Mononuclear cell (primary cell): ENCODE results near the gene SLMAP. TPM values are rescaled to one million over a fixed set of nuclear protein-coding genes. Genes with fewer than 3 reads are reported as not detected.

Experiments used
- H3K27me3 ChIP-seq: 2 replicates; pipeline ENCODE4 v1.6.0; 2011; ENCODE audit warnings: low read length, control low read depth; ENCODE audit not compliant: insufficient read depth
- H3K4me1 ChIP-seq: 2 replicates; pipeline ENCODE4 v1.5.1; 2011; ENCODE audit warnings: mild to moderate bottlenecking, low read length, control low read depth; ENCODE audit not compliant: insufficient read depth
- H3K4me3 ChIP-seq: 2 replicates; pipeline ENCODE4 v1.5.1; 2011; ENCODE audit warnings: mild to moderate bottlenecking, low read length, moderate library complexity
- H3K9me3 ChIP-seq: 2 replicates; pipeline ENCODE4 v1.5.1; 2011; ENCODE audit warnings: low read depth, mild to moderate bottlenecking, control low read depth, low read length
- total RNA-seq: library from RNA; depleted of rRNA; stranded (reverse); fragments of >200 nt; gene quantifications from one replicate; pipeline ENCODE4 v1.2.3, GENCODE V29; 2012

SLMAP gene
- total RNA-seq, 1 donor, result 68.6 TPM

GRCh38 chr3:57934373-57934772 lies 178.3 kb downstream of the SLMAP start:
- Histone ChIP-seq H3K4me3 (no peak overlapping the region), H3K9me3 (no peaks in the 10 kb centered on the region), H3K27me3 (no peaks in the 10 kb centered on the region)

GRCh38 chr3:57935539-57935938 lies 179.4 kb downstream of the SLMAP start:
- Histone ChIP-seq H3K4me1 (no peaks in the 10 kb centered on the region), H3K9me3 (no peaks in the 10 kb centered on the region), H3K27me3 (no peaks in the 10 kb centered on the region), H3K4me3 (no peak overlapping the region)

More at GRCh38 chr3:57934373-57934772, 178.3 kb downstream of the SLMAP start:
- H3K4me1 ChIP-seq, result no peaks in the 10 kb centered on the region

- H3K27me3 ChIP-seq, result no peaks in the 10 kb centered on the region
Observed at GRCh38 chr3:57937092-57937491, 181.0 kb downstream of the SLMAP start.

GRCh38 chr3:57939775-57940174 lies 183.7 kb downstream of the SLMAP start:
- H3K9me3 ChIP-seq, result no peaks in the 10 kb centered on the region
- no peaks in the 10 kb centered on the region for H3K4me1 ChIP-seq
- H3K4me3 ChIP-seq, result no peak overlapping the region
- no peaks in the 10 kb centered on the region for H3K27me3 ChIP-seq

More at GRCh38 chr3:57937092-57937491, 181.0 kb downstream of the SLMAP start:
- H3K4me3 ChIP-seq, result no peak overlapping the region
- H3K4me1 ChIP-seq, result no peaks in the 10 kb centered on the region
- no peaks in the 10 kb centered on the region for H3K9me3 ChIP-seq

- Histone ChIP-seq H3K9me3 (no peaks in the 10 kb centered on the region), H3K4me3 (no peak overlapping the region), H3K4me1 (no peaks in the 10 kb centered on the region), H3K27me3 (no peaks in the 10 kb centered on the region)
Observed at GRCh38 chr3:57942388-57942787, 186.3 kb downstream of the SLMAP start.

GRCh38 chr3:57942872-57943283 lies 186.8 kb downstream of the SLMAP start:
- no peaks in the 10 kb centered on the region for H3K4me1 ChIP-seq
- no peak overlapping the region for H3K4me3 ChIP-seq
- H3K9me3 ChIP-seq, result no peaks in the 10 kb centered on the region
- H3K27me3 ChIP-seq, result no peaks in the 10 kb centered on the region

GRCh38 chr3:57943525-57944495 lies 187.7 kb downstream of the SLMAP start:
- Histone ChIP-seq H3K4me1 (no peaks in the 10 kb centered on the region), H3K9me3 (no peaks in the 10 kb centered on the region), H3K27me3 (no peaks in the 10 kb centered on the region), H3K4me3 (no peak overlapping the region)

GRCh38 chr3:57946970-57947381 lies 190.9 kb downstream of the SLMAP start:
- Histone ChIP-seq H3K4me1 (peaks cover 14% of the 10 kb centered on the region), H3K27me3 (no peaks in the 10 kb centered on the region), H3K9me3 (no peaks in the 10 kb centered on the region), H3K4me3 (no peak overlapping the region)

- no peak overlapping the region for H3K4me3 ChIP-seq
- H3K4me1 ChIP-seq, result peaks cover 25% of the 10 kb centered on the region
- no peaks in the 10 kb centered on the region for H3K9me3 ChIP-seq
- no peaks in the 10 kb centered on the region for H3K27me3 ChIP-seq
Observed at GRCh38 chr3:57948080-57948671, 192.1 kb downstream of the SLMAP start.

- peaks cover 31% of the 10 kb centered on the region for H3K4me1 ChIP-seq
- no peak overlapping the region for H3K4me3 ChIP-seq
- no peaks in the 10 kb centered on the region for H3K9me3 ChIP-seq
- H3K27me3 ChIP-seq, result no peaks in the 10 kb centered on the region
Observed at GRCh38 chr3:57948781-57949242, 192.7 kb downstream of the SLMAP start.

- H3K27me3 ChIP-seq, result no peaks in the 10 kb centered on the region
- no peaks in the 10 kb centered on the region for H3K9me3 ChIP-seq
- H3K4me1 ChIP-seq, result peaks cover 32% of the 10 kb centered on the region
Observed at GRCh38 chr3:57949344-57949743, 193.2 kb downstream of the SLMAP start.

GRCh38 chr3:57949785-57950615 lies 193.9 kb downstream of the SLMAP start:
- no peaks in the 10 kb centered on the region for H3K9me3 ChIP-seq
- H3K27me3 ChIP-seq, result no peaks in the 10 kb centered on the region

More at GRCh38 chr3:57949344-57949743, 193.2 kb downstream of the SLMAP start:
- no peak overlapping the region for H3K4me3 ChIP-seq

GRCh38 chr3:57951066-57951882 lies 195.2 kb downstream of the SLMAP start:
- no peaks in the 10 kb centered on the region for H3K27me3 ChIP-seq
- peaks cover 38% of the 10 kb centered on the region for H3K4me1 ChIP-seq
- H3K4me3 ChIP-seq, result no peak overlapping the region
- H3K9me3 ChIP-seq, result no peaks in the 10 kb centered on the region

More at GRCh38 chr3:57949785-57950615, 193.9 kb downstream of the SLMAP start:
- peaks cover 32% of the 10 kb centered on the region for H3K4me1 ChIP-seq
- H3K4me3 ChIP-seq, result no peak overlapping the region

- Histone ChIP-seq H3K27me3 (no peaks in the 10 kb centered on the region), H3K4me3 (no peak overlapping the region), H3K4me1 (peaks cover 47% of the 10 kb centered on the region), H3K9me3 (no peaks in the 10 kb centered on the region)
Observed at GRCh38 chr3:57952208-57952631, 196.1 kb downstream of the SLMAP start.
